GM20000 (cell line): Measurements from ENCODE around the gene SH3BP5.

Experiments used
- DNase-seq: peaks from one replicate; pipeline ENCODE4 v3.0.0; 2012; ENCODE audit warnings: low spot score
- CTCF ChIP-seq: IDR thresholded peaks from 2 replicates; pipeline ENCODE4 v1.5.1; 2012; ENCODE audit warnings: mild to moderate bottlenecking, control low read depth; ENCODE audit errors: extremely low read depth, missing control alignments

The SH3BP5 gene

DNA sequence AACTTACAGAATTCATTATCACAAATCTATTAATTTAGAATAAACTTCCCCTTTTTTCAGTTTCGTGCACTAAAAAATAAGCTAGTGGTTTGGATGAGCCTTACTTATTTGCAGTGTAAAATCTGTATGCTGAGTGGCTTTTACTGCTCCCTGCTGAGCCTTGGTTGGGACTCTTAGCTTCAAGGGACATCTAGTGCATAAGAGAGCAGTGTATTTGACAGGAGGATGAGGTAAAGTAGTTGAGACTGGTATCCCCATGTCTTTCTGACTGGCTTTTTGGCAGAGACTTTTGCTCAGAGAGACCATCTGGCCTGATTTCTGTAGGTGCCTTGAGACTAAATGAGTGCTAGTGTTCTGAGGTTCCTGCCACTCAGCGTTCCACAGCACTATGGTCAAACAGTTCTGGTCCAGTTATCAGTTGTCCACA is 114.5 kb downstream of the SH3BP5 start:
- TF ChIP-seq CTCF, result no peak
- peak; percentile 11 for DNase-seq

DNA sequence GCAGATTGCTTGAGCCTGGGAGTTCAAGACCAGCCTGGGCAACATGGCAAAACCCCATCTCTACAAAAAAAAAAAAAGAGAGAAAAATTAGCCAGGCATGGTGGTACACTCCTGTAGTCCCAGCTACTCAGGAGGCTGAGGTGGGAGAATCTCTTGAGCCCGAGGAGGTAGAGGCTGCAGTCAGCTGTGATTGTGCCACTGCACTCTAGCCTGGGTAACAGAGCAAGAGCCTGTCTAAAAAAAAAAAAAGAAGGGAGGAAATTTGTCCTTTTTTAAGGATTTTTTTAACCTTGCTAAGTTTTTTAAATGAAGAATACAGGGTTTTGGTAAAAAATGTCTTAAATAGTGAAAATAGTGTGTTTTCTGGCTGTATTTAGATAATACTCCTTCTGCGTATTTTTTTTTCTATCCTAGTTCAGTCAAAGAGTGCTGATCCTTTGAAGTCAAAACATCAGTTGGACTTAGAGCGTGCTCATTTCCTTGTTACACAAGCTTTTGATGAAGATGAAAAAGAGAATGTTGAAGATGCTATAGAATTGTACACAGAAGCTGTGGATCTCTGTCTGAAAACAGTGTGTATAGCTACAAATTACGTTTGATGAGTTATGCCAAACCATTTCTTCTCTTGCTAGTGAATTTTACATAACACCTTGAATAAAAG is 115.2 kb downstream of the SH3BP5 start:
- DNase-seq, result no peak
- no peak for TF ChIP-seq CTCF

DNA sequence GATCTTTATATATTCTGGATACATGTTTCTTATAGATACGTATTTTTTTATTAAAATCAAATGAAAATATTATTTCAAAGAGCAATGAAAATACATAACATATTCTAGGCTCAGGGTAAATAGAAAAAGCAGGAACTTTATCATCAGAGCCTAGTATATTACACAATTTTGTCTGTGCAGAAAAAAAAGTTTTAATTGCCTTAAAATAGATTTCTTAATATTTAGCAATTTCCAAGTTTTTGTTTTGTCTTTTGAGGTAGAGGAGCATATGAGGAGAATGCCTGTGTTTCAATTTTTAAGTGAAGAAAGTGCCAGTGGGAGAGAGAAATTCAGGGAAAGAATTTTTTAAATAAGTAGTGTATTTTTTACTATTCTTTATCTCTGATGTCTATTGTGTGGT is 115.9 kb downstream of the SH3BP5 start:
- DNase-seq, result no peak
- TF ChIP-seq CTCF, result no peak

DNA sequence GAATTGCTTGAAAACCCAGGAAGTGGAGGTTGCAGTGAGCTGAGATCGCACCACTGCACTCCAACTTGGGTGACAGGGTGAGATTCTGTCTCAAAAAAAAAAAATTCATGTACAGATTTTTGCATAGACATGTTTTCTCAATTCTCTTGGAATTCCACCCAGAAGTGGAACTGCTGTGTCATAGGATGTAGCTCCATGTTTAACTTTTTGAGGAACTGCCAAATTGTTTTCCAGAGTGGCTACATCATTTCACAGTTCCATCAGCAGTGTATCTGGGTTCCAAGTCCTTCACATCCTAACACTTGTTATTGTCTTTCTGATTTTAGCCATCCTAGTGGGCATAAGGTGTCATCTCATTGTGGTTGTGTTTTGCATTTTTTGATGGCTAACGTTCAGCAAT is 116.4 kb downstream of the SH3BP5 start:
- no peak for TF ChIP-seq CTCF
- DNase-seq, result no peak

DNA sequence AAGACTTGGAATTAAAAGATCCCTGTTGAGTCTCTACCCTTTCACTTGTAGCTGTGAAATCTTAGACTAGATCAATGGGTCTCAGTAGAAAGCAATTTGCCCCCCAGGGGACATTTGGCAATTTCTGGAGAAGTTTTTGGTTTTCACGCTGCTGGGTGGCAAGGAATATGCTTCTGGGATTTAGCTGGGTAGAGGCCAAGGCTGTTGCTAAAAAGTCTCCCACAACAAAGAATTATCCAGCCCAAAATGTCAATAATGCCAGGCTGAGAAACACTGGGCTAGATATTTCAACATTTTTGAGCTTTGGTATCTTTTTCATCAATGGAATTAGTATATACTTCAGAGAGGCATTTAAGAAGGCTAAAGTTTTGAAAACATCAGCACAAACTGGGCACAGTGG is 117.6 kb downstream of the SH3BP5 start:
- no peak for TF ChIP-seq CTCF
- DNase-seq, result no peak

DNA sequence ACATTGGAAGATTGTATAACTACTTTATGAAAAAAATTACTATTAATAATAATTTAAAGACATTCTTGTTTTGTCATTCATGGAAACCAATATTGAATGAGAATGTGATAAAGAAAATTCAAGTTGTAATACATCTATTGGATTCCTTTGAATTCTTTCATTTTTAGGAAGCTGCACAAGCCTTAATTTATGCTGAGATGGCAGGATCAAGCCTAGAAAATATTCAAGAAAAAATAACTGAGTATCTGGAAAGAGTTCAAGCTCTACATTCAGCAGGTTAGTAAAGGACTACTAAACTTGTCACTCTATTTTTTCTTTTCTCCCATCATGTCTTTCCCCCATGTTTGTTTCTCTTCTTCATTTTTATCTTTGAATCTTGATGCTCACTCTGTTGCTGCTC is 120.4 kb downstream of the SH3BP5 start:
- DNase-seq, result no peak
- no peak for TF ChIP-seq CTCF

GRCh38 chr3:15207836-15208504 is 124.4 kb downstream of the SH3BP5 start:
- DNase-seq, result no peak
- no peak for TF ChIP-seq CTCF
